Suprapubic skin (tissue), 4 donors: ENCODE measurements around the gene RAB6C. TPM values are rescaled to one million over a fixed set of nuclear protein-coding genes. Genes with fewer than 3 reads are reported as not detected.
"Not testable (repeated sequence)": the region's sequence is repeated elsewhere in the genome, so short reads cannot be mapped to it uniquely, and the experiment has no call there.

Experiments
- DNase-seq, 2 donors: peaks; one replicate each; pipeline ENCODE4 v3.0.0-alpha.2; 2019; ENCODE audit warnings: low spot score in 2 of 2
- H3K27ac ChIP-seq: fragments of 200-600 bp; sonication (generic); one replicate; pipeline ENCODE4 v1.5.1; 2019
- H3K27me3 ChIP-seq: fragments of 200-600 bp; sonication (generic); one replicate; pipeline ENCODE4 v1.5.1; 2019
- H3K36me3 ChIP-seq: fragments of 200-600 bp; sonication (generic); one replicate; pipeline ENCODE4 v1.5.1; 2019
- H3K4me1 ChIP-seq: fragments of 200-600 bp; sonication (generic); one replicate; pipeline ENCODE4 v1.5.1; 2019
- H3K4me3 ChIP-seq: fragments of 200-600 bp; sonication (generic); one replicate; pipeline ENCODE4 v1.5.1; 2019; ENCODE audit warnings: mild to moderate bottlenecking
- H3K9me3 ChIP-seq: fragments of 200-600 bp; sonication (generic); one replicate; pipeline ENCODE4 v1.5.1; 2019
- CTCF ChIP-seq, 2 donors: fragments of 200-600 bp in 1 of 2; fragments of 450-650 bp in 1 of 2; sonication (generic) in 1 of 2; IDR thresholded peaks; one replicate each; pipeline ENCODE4 v1.5.1; 2016 to 2019; ENCODE audit warnings: antibody characterized with exemption in 2 of 2, mild to moderate bottlenecking in 1 of 2, moderate library complexity in 1 of 2
- EP300 ChIP-seq: sonication (generic); formaldehyde crosslinking; IDR thresholded peaks from one replicate; pipeline ENCODE4 v1.6.1; 2017; ENCODE audit warnings: antibody characterized with exemption
- POLR2A ChIP-seq, 2 donors: fragments of 450-650 bp; IDR thresholded peaks; one replicate each; pipeline ENCODE4 v1.6.1; 2017; ENCODE audit warnings: antibody characterized with exemption in 2 of 2, mild to moderate bottlenecking in 2 of 2, moderate library complexity in 2 of 2
- POLR2AphosphoS5 ChIP-seq, 3 donors: sonication (generic); formaldehyde crosslinking; IDR thresholded peaks; one replicate each; pipeline ENCODE4 v1.6.1; 2017; ENCODE audit warnings: antibody characterized with exemption in 3 of 3
- WGBS: methylation state at CpG from one replicate; pipeline ENCODE4 v1.1.5; 2018; 5-methylcytosine and 5-hydroxymethylcytosine counted together
- total RNA-seq, 4 donors: library from RNA; depleted of rRNA; stranded (reverse); fragments of >200 nt; gene quantifications; one replicate each; pipeline ENCODE4 v1.1.0, GENCODE V29; 2016

Gene RAB6C
- total RNA-seq: under 1 TPM in 1 of 4 donors, not detected in 3; 0.40 TPM

GRCh38 chr2:129979629-129980155, at the start of gene RAB6C:
TSS of gene RAB6C (plus strand) at chr2:129979666. CDS start at chr2:129980116, 450 bp downstream.
- not testable (repeated sequence) for DNase-seq, H3K36me3 ChIP-seq, H3K9me3 ChIP-seq, H3K4me1 ChIP-seq, H3K27ac ChIP-seq
- 2% methylated on average over 22 of the region's 54 CpGs for WGBS
- H3K4me3 ChIP-seq: peak within 1 kb of the TSS; percentile 47
- H3K27me3 ChIP-seq: peaks cover 67% of the 10 kb centered on the region

GRCh38 chr2:129930451-129930850, 49.0 kb upstream of the RAB6C start:
- DNase-seq: no peak
- peaks cover 23% of the 10 kb centered on the region for H3K27me3 ChIP-seq
- no peak for TF ChIP-seq CTCF (IDR thresholded peaks at IDR 0.05)
- H3K4me3 ChIP-seq: no peak overlapping the region
- peaks cover 6% of the 10 kb centered on the region for H3K4me1 ChIP-seq
- H3K27ac ChIP-seq: no peak overlapping the region
- no peaks in the 10 kb centered on the region for H3K36me3 ChIP-seq
- H3K9me3 ChIP-seq: no peaks in the 10 kb centered on the region
- 53% methylated on average over 6 of the region's 6 CpGs for WGBS

GRCh38 chr2:129933387-129933786, 46.1 kb upstream of the RAB6C start:
- WGBS: 41% methylated on average over 8 of the region's 8 CpGs
- not testable (repeated sequence) for DNase-seq

GRCh38 chr2:129934044-129934822, 45.2 kb upstream of the RAB6C start:
- H3K9me3 ChIP-seq: no peaks in the 10 kb centered on the region
- H3K27ac ChIP-seq: peak overlapping the region; percentile 14
- H3K4me3 ChIP-seq: peak overlapping the region; percentile 31
- no peaks in the 10 kb centered on the region for H3K36me3 ChIP-seq
- TF ChIP-seq CTCF (IDR thresholded peaks at IDR 0.05) (no peak), POLR2A (IDR thresholded peaks at IDR 0.05) (no peak), EP300 (no peak), POLR2AphosphoS5 (IDR thresholded peaks at IDR 0.05) (no peak)
- DNase-seq: no peak
- 11% methylated on average over 19 of the region's 41 CpGs for WGBS
- peaks cover 6% of the 10 kb centered on the region for H3K4me1 ChIP-seq
- peaks cover 23% of the 10 kb centered on the region for H3K27me3 ChIP-seq

More at GRCh38 chr2:129933387-129933786, 46.1 kb upstream of the RAB6C start:
- H3K4me1 ChIP-seq, H3K36me3 ChIP-seq, H3K27ac ChIP-seq, H3K9me3 ChIP-seq, H3K4me3 ChIP-seq: not testable (repeated sequence)
- peaks cover 23% of the 10 kb centered on the region for H3K27me3 ChIP-seq

GRCh38 chr2:129935118-129935517, 44.3 kb upstream of the RAB6C start:
- Histone ChIP-seq H3K36me3 (no peaks in the 10 kb centered on the region), H3K27ac (no peak overlapping the region), H3K27me3 (peaks cover 23% of the 10 kb centered on the region), H3K9me3 (no peaks in the 10 kb centered on the region), H3K4me1 (peaks cover 6% of the 10 kb centered on the region), H3K4me3 (no peak overlapping the region)
- no peak for TF ChIP-seq POLR2AphosphoS5 (IDR thresholded peaks at IDR 0.05)
- no peak for TF ChIP-seq EP300
- TF ChIP-seq POLR2A (IDR thresholded peaks at IDR 0.05): no peak
- TF ChIP-seq CTCF (IDR thresholded peaks at IDR 0.05): no peak
- WGBS: 41% methylated on average over 1 of the region's 1 CpG
- DNase-seq: no peak

GRCh38 chr2:129936334-129936934, 43.0 kb upstream of the RAB6C start:
- no peak for DNase-seq
- Histone ChIP-seq H3K27me3 (peaks cover 23% of the 10 kb centered on the region), H3K36me3 (no peaks in the 10 kb centered on the region), H3K9me3 (no peaks in the 10 kb centered on the region), H3K27ac (no peak overlapping the region), H3K4me1 (peaks cover 6% of the 10 kb centered on the region), H3K4me3 (no peak overlapping the region)
- TF ChIP-seq POLR2AphosphoS5 (IDR thresholded peaks at IDR 0.05): no peak
- TF ChIP-seq POLR2A (IDR thresholded peaks at IDR 0.05): no peak
- TF ChIP-seq EP300: no peak
- no peak for TF ChIP-seq CTCF (IDR thresholded peaks at IDR 0.05)
- 74% methylated on average over 9 of the region's 9 CpGs for WGBS

GRCh38 chr2:129938850-129939471, 40.5 kb upstream of the RAB6C start:
- H3K27ac ChIP-seq, H3K36me3 ChIP-seq, H3K4me3 ChIP-seq, H3K9me3 ChIP-seq, H3K4me1 ChIP-seq, DNase-seq, H3K27me3 ChIP-seq: not testable (repeated sequence)
- WGBS: 85% methylated on average over 7 of the region's 7 CpGs

GRCh38 chr2:129943456-129943855, 36.0 kb upstream of the RAB6C start:
- not testable (repeated sequence) for H3K27me3 ChIP-seq, H3K36me3 ChIP-seq, H3K4me3 ChIP-seq, H3K27ac ChIP-seq, DNase-seq, H3K9me3 ChIP-seq, H3K4me1 ChIP-seq
- WGBS: 83% methylated on average over 8 of the region's 8 CpGs
